GM12801 (cell line): Measurements from ENCODE around the gene MIPEP.

Source experiments
- CTCF ChIP-seq: IDR thresholded peaks from one replicate; pipeline ENCODE4 v1.5.1; 2011; ENCODE audit warnings: control low read depth; ENCODE audit not compliant: insufficient read length; ENCODE audit errors: extremely low read depth

MIPEP gene

GRCh38 chr13:23730251-23730650 is 158.9 kb downstream of the MIPEP start:
- TF ChIP-seq CTCF = no peak

DNA sequence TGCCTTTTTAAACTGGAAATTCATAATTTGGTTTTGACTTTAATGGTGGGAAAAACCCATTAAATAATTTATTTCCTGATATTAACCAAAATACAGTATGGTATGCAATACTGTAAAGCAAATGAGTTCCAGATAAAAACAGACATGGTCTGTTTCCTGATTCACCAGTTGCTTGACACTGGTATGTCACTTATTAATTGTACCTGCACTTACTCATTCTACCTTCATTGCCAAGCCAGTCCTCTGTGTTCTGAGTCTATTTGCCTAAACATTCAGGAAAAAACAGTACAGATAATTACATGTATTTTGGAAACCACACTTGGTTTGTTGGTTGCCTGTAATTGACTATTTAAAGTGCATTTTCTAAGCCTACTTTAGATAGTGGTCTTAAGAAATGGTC is 159.7 kb downstream of the MIPEP start:
- TF ChIP-seq CTCF = no peak

DNA sequence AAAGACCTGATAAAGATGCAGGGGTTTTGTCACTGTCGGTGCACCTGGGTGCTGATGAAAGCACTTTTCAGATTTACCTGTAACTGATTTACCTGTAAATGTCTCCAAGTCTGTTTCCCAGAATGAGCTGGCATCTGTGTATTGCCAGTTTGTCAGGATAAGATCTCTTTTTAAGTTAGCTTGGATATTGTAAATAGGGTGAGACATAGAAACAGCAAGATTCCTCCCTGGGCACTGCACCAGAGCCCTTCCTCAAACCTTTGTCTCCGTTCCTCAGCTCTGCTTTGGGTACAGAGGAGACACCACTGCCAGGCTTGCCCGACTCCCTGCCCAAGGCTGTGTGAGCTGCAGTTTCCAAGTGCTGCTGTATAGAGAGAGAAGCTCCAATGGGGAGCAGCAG is 160.4 kb downstream of the MIPEP start:
- no peak for TF ChIP-seq CTCF

DNA sequence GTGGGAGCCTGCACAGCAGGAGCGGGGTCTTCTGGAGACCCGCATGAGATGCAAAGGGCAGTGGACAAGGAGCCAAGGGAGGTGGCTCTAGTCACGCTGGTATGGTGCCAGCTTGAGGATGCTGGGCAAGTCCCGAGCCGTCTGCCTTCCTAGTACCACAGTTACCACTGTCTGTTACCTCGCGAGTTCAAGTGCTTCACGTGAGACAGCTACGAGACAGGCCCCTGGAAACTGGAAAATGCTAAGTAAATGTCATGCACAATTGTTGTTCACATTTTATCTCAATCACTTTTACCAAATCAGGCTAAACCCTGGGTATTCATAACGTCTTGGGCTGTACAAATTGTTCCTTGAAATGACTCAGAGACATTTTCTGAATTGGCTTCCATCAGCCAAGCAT is 163.3 kb downstream of the MIPEP start:
- TF ChIP-seq CTCF = no peak

DNA sequence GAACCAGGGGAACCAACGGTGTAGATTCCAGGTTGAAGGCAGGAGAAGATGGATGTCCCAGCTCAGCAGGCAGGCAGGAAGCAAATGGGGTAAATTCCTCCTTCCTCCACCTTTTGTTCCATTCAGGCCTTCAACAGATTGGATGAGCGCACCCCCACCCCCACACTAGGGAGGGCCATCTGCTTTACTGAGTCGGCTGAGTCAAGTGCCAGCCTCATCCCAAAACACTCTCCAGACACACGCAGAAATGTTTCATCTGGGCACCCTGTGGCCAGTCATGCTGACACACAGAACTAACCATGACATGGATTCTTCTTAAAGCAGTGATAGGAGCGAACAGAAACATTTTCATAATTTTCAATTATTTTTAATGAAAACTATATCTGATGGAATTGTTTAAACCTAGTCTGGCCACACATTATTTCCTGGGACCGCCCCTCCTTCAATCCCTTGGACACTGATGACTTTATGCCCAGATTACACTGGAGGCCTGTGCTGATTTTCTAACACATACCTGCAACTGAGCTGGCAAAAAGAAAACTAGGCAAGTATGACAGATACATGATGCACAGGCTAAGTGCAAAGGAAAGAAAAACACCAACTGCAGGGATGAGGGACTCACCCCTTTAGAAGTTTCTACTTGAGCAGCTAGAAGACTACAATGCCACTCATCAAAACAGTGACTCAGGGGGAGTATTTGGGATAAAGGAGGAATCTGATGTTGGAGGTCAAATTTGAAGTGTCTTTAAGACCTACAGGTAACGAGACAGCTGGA is 164.8 kb downstream of the MIPEP start:
- no peak for TF ChIP-seq CTCF

DNA sequence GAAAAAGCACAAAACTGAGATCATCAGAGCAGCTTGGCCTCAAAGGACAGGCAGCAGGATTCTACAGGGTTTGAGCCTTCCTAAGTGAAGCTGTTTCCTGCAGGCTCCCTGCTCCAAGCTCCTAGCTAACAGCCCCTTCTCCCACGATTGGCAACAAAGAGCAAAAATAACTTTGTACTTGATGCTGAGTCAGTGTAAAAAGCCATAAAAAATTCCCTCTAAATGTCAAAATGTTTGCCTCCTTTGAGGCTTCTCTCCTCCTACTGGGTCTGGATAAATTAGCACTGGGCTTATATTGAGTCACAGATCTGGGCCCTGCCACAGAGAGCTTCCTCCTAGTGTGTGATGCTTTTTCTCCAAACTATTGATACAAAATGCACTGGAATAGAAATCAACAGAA is 165.7 kb downstream of the MIPEP start:
- TF ChIP-seq CTCF = no peak

DNA sequence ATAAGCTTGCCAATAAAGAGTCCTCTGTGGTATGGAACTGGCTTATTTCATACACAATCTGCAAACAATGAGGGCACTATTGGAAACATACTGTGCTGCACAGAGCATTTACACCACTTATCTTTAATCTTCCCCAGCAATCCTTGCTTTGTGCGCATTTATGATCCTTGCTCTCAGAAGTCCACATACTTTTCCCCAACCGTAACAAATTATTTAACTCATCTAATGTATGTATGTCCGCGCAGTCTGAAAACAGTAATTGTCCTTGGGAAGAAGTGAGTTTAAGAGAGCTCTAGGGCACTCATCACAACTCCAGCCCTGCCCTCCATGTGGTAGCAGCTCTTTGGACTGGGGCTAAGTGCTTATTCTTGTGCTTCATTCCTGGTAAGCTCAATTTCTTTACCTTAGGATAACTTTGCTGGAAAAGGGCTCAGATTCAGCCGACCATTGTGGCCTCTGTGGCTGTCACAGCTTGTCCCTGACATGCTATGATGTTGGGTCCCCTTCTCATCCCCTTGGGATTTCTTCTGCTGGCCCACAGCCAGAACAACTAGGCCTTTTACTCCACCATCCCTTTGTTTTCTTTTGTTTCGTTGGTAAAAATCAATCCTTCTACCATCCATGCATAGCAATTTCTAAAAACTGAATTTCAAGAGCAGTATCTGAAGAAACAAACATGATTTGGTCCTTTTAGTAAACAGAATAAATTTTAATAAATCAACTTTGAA is 166.3 kb downstream of the MIPEP start:
- no peak for TF ChIP-seq CTCF
